Neural cell (in vitro differentiated cells): ENCODE results near the gene DMXL2.

ENCODE experiments used
- EP300 ChIP-seq: fragments of 450-650 bp; conservative IDR thresholded peaks from 2 replicates; pipeline ENCODE4 v1.6.1; 2014; ENCODE audit warnings: antibody characterized with exemption, mild to moderate bottlenecking, moderate library complexity; ENCODE audit not compliant: poor library complexity, severe bottlenecking
- EZH2 ChIP-seq: fragments of 200-600, 300-800 bp; shearing (Covaris generic), sonication (generic); IDR thresholded peaks from 2 replicates; pipeline ENCODE4 v1.6.1; 2014; ENCODE audit warnings: antibody characterized with exemption, low read length, borderline replicate concordance, mild to moderate bottlenecking; ENCODE audit not compliant: insufficient read depth, poor library complexity, severe bottlenecking
- POLR2AphosphoS5 ChIP-seq: IDR thresholded peaks from 2 replicates; pipeline ENCODE4 v1.6.1; 2012
- RAD21 ChIP-seq: fragments of 450-650 bp; conservative IDR thresholded peaks from 2 replicates; pipeline ENCODE4 v1.6.1; 2014; ENCODE audit warnings: antibody characterized with exemption, mild to moderate bottlenecking, moderate library complexity
- TAF1 ChIP-seq: IDR thresholded peaks from 2 replicates; pipeline ENCODE4 v1.6.1; 2012; ENCODE audit warnings: low read depth
- TF ChIP-seq, protein P1 (sequence below): fragments of 450-650 bp; IDR thresholded peaks from 2 replicates; pipeline ENCODE4 v1.5.1; 2014; ENCODE audit warnings: antibody characterized with exemption, mild to moderate bottlenecking, moderate library complexity; ENCODE audit not compliant: poor library complexity, severe bottlenecking
- TF ChIP-seq, protein P2 (sequence below): IDR thresholded peaks from 2 replicates; pipeline ENCODE4 v1.6.1; 2012; ENCODE audit warnings: borderline replicate concordance

DNA sequence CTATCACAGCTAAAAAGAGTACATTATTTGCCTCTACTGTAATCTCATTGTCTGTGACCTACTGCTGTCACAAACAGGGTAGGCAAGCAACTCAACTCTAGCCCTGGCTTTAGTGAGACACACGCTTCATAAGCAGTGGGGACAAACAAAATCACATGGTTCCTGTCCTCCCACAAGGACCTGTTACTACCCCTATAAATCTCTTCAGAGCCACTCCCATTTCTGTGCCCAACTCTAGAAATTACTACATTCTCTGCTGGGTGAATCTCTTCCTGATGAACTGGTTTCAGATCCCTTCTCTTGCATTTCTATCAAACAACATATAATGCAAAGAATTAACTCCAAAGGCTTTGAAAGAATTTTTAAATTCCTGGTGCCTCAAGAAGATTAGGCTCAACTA lies 117.3 kb downstream of the DMXL2 start:
- TF ChIP-seq EZH2 = no peak
- no peak for TF ChIP-seq POLR2AphosphoS5
- TF ChIP-seq RAD21 = no peak
- TF ChIP-seq TAF1 = no peak
- TF ChIP-seq, protein P1, sequence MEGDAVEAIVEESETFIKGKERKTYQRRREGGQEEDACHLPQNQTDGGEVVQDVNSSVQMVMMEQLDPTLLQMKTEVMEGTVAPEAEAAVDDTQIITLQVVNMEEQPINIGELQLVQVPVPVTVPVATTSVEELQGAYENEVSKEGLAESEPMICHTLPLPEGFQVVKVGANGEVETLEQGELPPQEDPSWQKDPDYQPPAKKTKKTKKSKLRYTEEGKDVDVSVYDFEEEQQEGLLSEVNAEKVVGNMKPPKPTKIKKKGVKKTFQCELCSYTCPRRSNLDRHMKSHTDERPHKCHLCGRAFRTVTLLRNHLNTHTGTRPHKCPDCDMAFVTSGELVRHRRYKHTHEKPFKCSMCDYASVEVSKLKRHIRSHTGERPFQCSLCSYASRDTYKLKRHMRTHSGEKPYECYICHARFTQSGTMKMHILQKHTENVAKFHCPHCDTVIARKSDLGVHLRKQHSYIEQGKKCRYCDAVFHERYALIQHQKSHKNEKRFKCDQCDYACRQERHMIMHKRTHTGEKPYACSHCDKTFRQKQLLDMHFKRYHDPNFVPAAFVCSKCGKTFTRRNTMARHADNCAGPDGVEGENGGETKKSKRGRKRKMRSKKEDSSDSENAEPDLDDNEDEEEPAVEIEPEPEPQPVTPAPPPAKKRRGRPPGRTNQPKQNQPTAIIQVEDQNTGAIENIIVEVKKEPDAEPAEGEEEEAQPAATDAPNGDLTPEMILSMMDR = no peak
- TF ChIP-seq, protein P2, sequence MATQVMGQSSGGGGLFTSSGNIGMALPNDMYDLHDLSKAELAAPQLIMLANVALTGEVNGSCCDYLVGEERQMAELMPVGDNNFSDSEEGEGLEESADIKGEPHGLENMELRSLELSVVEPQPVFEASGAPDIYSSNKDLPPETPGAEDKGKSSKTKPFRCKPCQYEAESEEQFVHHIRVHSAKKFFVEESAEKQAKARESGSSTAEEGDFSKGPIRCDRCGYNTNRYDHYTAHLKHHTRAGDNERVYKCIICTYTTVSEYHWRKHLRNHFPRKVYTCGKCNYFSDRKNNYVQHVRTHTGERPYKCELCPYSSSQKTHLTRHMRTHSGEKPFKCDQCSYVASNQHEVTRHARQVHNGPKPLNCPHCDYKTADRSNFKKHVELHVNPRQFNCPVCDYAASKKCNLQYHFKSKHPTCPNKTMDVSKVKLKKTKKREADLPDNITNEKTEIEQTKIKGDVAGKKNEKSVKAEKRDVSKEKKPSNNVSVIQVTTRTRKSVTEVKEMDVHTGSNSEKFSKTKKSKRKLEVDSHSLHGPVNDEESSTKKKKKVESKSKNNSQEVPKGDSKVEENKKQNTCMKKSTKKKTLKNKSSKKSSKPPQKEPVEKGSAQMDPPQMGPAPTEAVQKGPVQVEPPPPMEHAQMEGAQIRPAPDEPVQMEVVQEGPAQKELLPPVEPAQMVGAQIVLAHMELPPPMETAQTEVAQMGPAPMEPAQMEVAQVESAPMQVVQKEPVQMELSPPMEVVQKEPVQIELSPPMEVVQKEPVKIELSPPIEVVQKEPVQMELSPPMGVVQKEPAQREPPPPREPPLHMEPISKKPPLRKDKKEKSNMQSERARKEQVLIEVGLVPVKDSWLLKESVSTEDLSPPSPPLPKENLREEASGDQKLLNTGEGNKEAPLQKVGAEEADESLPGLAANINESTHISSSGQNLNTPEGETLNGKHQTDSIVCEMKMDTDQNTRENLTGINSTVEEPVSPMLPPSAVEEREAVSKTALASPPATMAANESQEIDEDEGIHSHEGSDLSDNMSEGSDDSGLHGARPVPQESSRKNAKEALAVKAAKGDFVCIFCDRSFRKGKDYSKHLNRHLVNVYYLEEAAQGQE = no peak
- no peak for TF ChIP-seq EP300
